B cell (primary cell): ENCODE results near the gene DDB1.

Source experiments
- CTCF ChIP-seq: fragments of 200-600 bp; IDR thresholded peaks from one replicate; pipeline ENCODE4 v1.8.0; 2022; ENCODE audit warnings: antibody characterized with exemption, mild to moderate bottlenecking
- EZH2 ChIP-seq: IDR thresholded peaks from 2 replicates; pipeline ENCODE4 v1.6.1; 2012; ENCODE audit warnings: borderline replicate concordance, low read depth, mild to moderate bottlenecking, moderate library complexity, low read length; ENCODE audit not compliant: insufficient read depth, poor library complexity, severe bottlenecking

- TF ChIP-seq CTCF (no peak), EZH2 (no peak)
These were observed 23.8 kb upstream of the DDB1 start for GRCh38 chr11:61356706-61357105.
